Measurements from ENCODE around the gene MRPL1. TPM values are rescaled to one million over a fixed set of nuclear protein-coding genes. Genes with fewer than 3 reads are reported as not detected.
"Not testable (repeated sequence)": the region's sequence is repeated elsewhere in the genome, so short reads cannot be mapped to it uniquely, and the experiment has no call there.

The MRPL1 gene
- polyA plus RNA-seq, 3 donors, result 4.0 to 11.8 (median 10.7) TPM

DNA sequence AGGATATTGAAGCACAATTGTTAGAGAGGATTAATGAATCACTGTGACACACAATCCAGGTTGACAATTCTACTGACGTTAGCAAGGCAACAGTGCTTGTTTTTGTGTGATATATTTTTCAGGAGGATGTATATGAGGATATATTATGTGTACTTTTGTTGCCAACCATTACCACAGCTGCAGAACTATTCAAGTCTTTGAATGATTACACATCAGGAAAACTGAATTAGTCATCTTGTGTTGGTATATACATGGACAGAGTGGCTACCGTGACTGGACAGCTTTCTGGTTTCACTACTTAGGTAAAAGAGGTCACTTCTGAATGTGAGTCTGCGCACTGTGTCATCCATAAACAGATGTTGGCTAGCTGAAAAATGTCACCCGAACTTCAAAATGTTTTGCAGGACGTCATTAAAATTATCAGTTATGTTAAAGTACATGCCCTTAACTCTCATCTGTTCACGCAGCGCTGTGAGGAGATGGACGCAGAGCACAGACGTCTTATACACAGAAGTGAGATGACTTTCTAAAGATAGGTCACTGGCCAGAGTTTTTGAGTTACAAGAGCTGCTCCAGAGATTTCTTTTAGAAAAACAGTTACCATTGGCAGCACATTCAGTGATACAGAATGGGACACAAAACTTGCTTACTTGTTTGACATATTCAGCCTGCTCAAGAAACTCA lies 69.0 kb downstream of the MRPL1 start:
- peaks cover 9 to 33% of the 10 kb centered on the region in 2 donors for H3K36me3 ChIP-seq (replicated peaks in 1 of 2; ENCODE audit: control insufficient read depth in 1 of 2, insufficient read depth in 2 of 2, low read length in 2 of 2)
- H2AFZ ChIP-seq (ENCODE audit: insufficient read depth, low read depth, low read length, poor library complexity, severe bottlenecking), result no peak overlapping the region
- no peaks in the 10 kb centered on the region for H3K9me3 ChIP-seq (replicated peaks in 1 of 2; ENCODE audit: control insufficient read depth in 1 of 2, insufficient read depth in 1 of 2, low read length in 2 of 2)
- intact Hi-C loops (cut with micrococcal nuclease), result no loop called here
- H3K27me3 ChIP-seq (ENCODE audit: control insufficient read depth in 2 of 2, insufficient read depth in 2 of 2, low read length in 2 of 2), result no peaks in the 10 kb centered on the region
- Mint-ChIP-seq H3K27ac (no peak overlapping the region), H3K27me3 (ENCODE audit: low read depth in 3 of 3) (no peaks in the 10 kb centered on the region), H3K9me3 (peaks cover 0 to 1% (median 0%) of the 10 kb centered on the region in 7 donors), H3K4me3 (no peak overlapping the region), H3K4me1 (no peaks in the 10 kb centered on the region), H3K36me3 (peaks cover 16 to 18% of the 10 kb centered on the region in 2 donors)
- no peaks in the 10 kb centered on the region for H3K79me2 ChIP-seq (ENCODE audit: insufficient read depth, low read length)
- TF ChIP-seq, protein P1, sequence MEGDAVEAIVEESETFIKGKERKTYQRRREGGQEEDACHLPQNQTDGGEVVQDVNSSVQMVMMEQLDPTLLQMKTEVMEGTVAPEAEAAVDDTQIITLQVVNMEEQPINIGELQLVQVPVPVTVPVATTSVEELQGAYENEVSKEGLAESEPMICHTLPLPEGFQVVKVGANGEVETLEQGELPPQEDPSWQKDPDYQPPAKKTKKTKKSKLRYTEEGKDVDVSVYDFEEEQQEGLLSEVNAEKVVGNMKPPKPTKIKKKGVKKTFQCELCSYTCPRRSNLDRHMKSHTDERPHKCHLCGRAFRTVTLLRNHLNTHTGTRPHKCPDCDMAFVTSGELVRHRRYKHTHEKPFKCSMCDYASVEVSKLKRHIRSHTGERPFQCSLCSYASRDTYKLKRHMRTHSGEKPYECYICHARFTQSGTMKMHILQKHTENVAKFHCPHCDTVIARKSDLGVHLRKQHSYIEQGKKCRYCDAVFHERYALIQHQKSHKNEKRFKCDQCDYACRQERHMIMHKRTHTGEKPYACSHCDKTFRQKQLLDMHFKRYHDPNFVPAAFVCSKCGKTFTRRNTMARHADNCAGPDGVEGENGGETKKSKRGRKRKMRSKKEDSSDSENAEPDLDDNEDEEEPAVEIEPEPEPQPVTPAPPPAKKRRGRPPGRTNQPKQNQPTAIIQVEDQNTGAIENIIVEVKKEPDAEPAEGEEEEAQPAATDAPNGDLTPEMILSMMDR (IDR thresholded peaks at IDR 0.05), result no peak
- DNase-seq, result no peak
- H3K4me2 ChIP-seq (replicated peaks; ENCODE audit: extremely low read depth, low read length, poor library complexity, severe bottlenecking), result no peak overlapping the region
- H3K4me1 ChIP-seq (ENCODE audit: control insufficient read depth in 1 of 2, insufficient read depth in 2 of 2, low read length in 2 of 2), result no peaks in the 10 kb centered on the region
- H4K20me1 ChIP-seq (ENCODE audit: insufficient read depth, low read length), result no peaks in the 10 kb centered on the region
- H3K9ac ChIP-seq (ENCODE audit: insufficient read depth, low read length, poor library complexity, severe bottlenecking), result no peak overlapping the region
- H3K4me3 ChIP-seq (replicated peaks in 1 of 3; ENCODE audit: low read depth in 2 of 3, low read length in 3 of 3), result no peak overlapping the region
- 89% methylated on average over 7 of the region's 9 CpGs for WGBS (ENCODE audit: insufficient coverage)
- H3K27ac ChIP-seq (ENCODE audit: low read depth in 1 of 2, low read length in 2 of 2), result no peak overlapping the region

DNA sequence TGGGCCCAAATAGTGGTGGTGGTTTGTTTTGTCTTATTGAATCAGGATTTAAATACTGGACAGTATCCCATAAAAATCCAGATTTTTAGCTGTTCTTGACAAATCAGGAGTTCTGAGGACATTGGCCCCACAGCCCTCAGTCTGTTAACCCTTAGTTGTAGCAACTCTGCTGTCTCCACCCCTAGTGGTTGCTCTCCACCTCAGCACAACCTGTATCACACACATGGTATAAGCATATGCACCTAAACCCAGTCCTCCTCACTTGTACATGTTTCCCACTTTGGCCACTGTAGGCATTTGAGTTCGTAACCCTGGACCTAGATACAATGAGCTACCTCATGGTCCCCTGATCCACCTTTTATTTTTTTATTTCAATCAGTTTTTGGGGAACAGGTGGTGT lies 75.9 kb downstream of the MRPL1 start:
- DNase-seq, result no peak

DNA sequence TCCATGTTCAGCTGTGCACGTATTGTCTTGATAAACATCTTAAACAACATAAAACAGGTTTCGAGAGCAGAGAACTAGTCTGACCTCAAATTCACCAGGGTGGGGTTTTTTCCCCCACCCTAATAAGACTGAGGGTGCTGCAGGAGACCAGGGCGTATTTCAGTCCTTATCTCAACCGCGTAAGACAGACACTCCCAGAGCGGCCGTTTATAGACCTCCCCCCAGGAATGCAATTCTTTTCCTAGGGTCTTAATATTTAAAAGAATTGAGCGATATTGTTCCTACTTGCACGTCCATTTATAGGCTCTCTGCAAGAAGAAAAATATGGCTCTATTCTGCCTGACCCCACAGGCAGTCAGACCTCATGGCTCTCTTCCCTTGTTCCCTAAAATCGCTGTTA lies 83.3 kb downstream of the MRPL1 start:
- peaks cover 14 to 22% (median 17%) of the 10 kb centered on the region in 7 donors for H3K9me3 Mint-ChIP-seq

More for the DNA sequence above, 75.9 kb downstream of the MRPL1 start:
- no peak overlapping the region for H3K27ac ChIP-seq (ENCODE audit: low read depth in 1 of 2, low read length in 2 of 2)
- H3K4me3 ChIP-seq (replicated peaks in 1 of 3; ENCODE audit: low read depth in 2 of 3, low read length in 3 of 3), result no peak overlapping the region
- no peaks in the 10 kb centered on the region for H3K4me1 Mint-ChIP-seq
- H3K9me3 ChIP-seq (replicated peaks in 1 of 2; ENCODE audit: control insufficient read depth in 1 of 2, insufficient read depth in 1 of 2, low read length in 2 of 2), result no peaks in the 10 kb centered on the region
- H4K20me1 ChIP-seq (ENCODE audit: insufficient read depth, low read length), result no peaks in the 10 kb centered on the region
- no peak overlapping the region for H3K9ac ChIP-seq (ENCODE audit: insufficient read depth, low read length, poor library complexity, severe bottlenecking)
- no peaks in the 10 kb centered on the region for H3K79me2 ChIP-seq (ENCODE audit: insufficient read depth, low read length)
- no peaks in the 10 kb centered on the region for H3K4me1 ChIP-seq (ENCODE audit: control insufficient read depth in 1 of 2, insufficient read depth in 2 of 2, low read length in 2 of 2)
- intact Hi-C loops (cut with micrococcal nuclease), result no loop called here
- H3K36me3 Mint-ChIP-seq, result peaks cover 21 to 52% of the 10 kb centered on the region in 2 donors
- H3K27me3 ChIP-seq (ENCODE audit: control insufficient read depth in 2 of 2, insufficient read depth in 2 of 2, low read length in 2 of 2), result no peaks in the 10 kb centered on the region
- peaks cover 0 to 32% of the 10 kb centered on the region in 2 donors for H3K36me3 ChIP-seq (replicated peaks in 1 of 2; ENCODE audit: control insufficient read depth in 1 of 2, insufficient read depth in 2 of 2, low read length in 2 of 2)
- H3K9me3 Mint-ChIP-seq, result peaks cover 3 to 18% (median 10%) of the 10 kb centered on the region in 7 donors
- no CpG with 5 or more reads among the region's 1 CpG for WGBS (ENCODE audit: insufficient coverage)
- TF ChIP-seq, protein P1 (IDR thresholded peaks at IDR 0.05), result no peak
- H3K27me3 Mint-ChIP-seq (ENCODE audit: low read depth in 3 of 3), result no peaks in the 10 kb centered on the region
- no peak overlapping the region for H2AFZ ChIP-seq (ENCODE audit: insufficient read depth, low read depth, low read length, poor library complexity, severe bottlenecking)
- H3K27ac Mint-ChIP-seq, result no peak overlapping the region
- H3K4me2 ChIP-seq (replicated peaks; ENCODE audit: extremely low read depth, low read length, poor library complexity, severe bottlenecking), result no peak overlapping the region
- H3K4me3 Mint-ChIP-seq, result no peak overlapping the region

More for the DNA sequence above, 83.3 kb downstream of the MRPL1 start:
- H3K36me3 Mint-ChIP-seq, result peaks cover 31 to 47% of the 10 kb centered on the region in 2 donors
- H3K27ac Mint-ChIP-seq; H3K79me2 ChIP-seq (ENCODE audit: insufficient read depth, low read length); H4K20me1 ChIP-seq (ENCODE audit: insufficient read depth, low read length); H3K27ac ChIP-seq (ENCODE audit: low read depth in 1 of 2, low read length in 2 of 2); H3K27me3 ChIP-seq (ENCODE audit: control insufficient read depth in 2 of 2, insufficient read depth in 2 of 2, low read length in 2 of 2); H3K4me1 Mint-ChIP-seq; H3K4me2 ChIP-seq (replicated peaks; ENCODE audit: extremely low read depth, low read length, poor library complexity, severe bottlenecking); H2AFZ ChIP-seq (ENCODE audit: insufficient read depth, low read depth, low read length, poor library complexity, severe bottlenecking); H3K4me3 ChIP-seq (replicated peaks in 1 of 3; ENCODE audit: low read depth in 2 of 3, low read length in 3 of 3); intact Hi-C loops (cut with micrococcal nuclease); DNase-seq; H3K27me3 Mint-ChIP-seq (ENCODE audit: low read depth in 3 of 3); H3K4me3 Mint-ChIP-seq; H3K9ac ChIP-seq (ENCODE audit: insufficient read depth, low read length, poor library complexity, severe bottlenecking); H3K4me1 ChIP-seq (ENCODE audit: control insufficient read depth in 1 of 2, insufficient read depth in 2 of 2, low read length in 2 of 2): not testable (repeated sequence)
- peaks cover 7 to 43% of the 10 kb centered on the region in 2 donors for H3K36me3 ChIP-seq (replicated peaks in 1 of 2; ENCODE audit: control insufficient read depth in 1 of 2, insufficient read depth in 2 of 2, low read length in 2 of 2)
- peaks cover 12 to 14% of the 10 kb centered on the region in 2 donors for H3K9me3 ChIP-seq (replicated peaks in 1 of 2; ENCODE audit: control insufficient read depth in 1 of 2, insufficient read depth in 1 of 2, low read length in 2 of 2)
- WGBS (ENCODE audit: insufficient coverage), result 90% methylated on average over 2 of the region's 10 CpGs

All from CD14-positive monocyte (primary cell).